ENCODE results near the gene RARG. TPM values are rescaled to one million over a fixed set of nuclear protein-coding genes. Genes with fewer than 3 reads are reported as not detected.

The RARG gene
- total RNA-seq, 1 donor from 2014 or later: 10.1 TPM

DNA sequence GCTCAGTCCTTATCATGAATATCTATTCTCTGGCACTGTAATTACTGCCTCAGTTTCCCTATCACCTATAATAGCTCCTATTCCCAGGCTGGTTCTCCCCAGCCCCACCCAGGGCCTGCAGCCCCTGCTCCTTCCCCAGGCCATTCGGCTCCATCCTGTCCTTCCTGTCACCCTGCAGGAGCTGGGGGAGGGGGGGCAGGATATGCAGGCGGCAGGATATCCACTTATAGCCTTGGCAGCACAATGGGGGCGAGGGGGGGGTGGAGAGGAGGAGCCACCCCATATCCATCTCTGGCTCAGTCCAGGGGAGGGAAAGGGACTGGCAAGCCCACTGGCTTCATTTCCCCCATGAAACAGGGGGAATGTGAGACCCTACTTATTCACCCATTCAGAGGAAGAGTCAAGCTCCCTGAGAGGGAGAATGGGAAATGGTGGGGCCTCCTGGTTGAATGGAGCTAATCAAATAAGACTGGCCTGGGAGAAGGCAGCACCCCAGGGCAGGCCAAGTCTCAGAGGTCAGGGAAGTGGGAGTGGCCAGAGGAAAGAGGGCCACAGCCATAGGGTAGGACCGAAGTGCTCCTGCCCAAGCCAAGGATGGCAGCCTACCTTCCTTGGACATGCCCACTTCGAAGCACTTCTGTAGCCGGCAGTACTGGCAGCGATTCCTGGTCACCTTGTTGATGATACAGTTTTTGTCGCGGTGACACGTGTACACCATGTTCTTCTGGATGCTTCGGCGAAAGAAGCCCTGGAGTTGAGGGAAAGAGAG is 17.1 kb downstream of the RARG start:
- Histone ChIP-seq H4K20me1 (ENCODE audit: insufficient read depth, low read length) (peaks cover 41% of the 10 kb centered on the region), H3K4me2 (ENCODE audit: low read length) (no peak overlapping the region), H3K9ac (ENCODE audit: low read length) (no peak overlapping the region), H3K9me3 (ENCODE audit: insufficient read depth, low read depth, low read length) (no peaks in the 10 kb centered on the region), H3K4me3 (ENCODE audit: insufficient read depth, low read depth, low read length) (no peak overlapping the region), H3K27ac (ENCODE audit: low read depth, low read length) (no peak overlapping the region), H3K79me2 (ENCODE audit: insufficient read depth, low read length) (peaks cover 38% of the 10 kb centered on the region), H3K27me3 (ENCODE audit: insufficient read depth, low read length) (no peaks in the 10 kb centered on the region), H3K4me1 (ENCODE audit: insufficient read depth, low read length) (peaks cover 33% of the 10 kb centered on the region), H3K36me3 (ENCODE audit: insufficient read depth, low read length) (peaks cover 2% of the 10 kb centered on the region), H2AFZ (ENCODE audit: low read depth, low read length) (no peak overlapping the region)
- TF ChIP-seq, protein P1, sequence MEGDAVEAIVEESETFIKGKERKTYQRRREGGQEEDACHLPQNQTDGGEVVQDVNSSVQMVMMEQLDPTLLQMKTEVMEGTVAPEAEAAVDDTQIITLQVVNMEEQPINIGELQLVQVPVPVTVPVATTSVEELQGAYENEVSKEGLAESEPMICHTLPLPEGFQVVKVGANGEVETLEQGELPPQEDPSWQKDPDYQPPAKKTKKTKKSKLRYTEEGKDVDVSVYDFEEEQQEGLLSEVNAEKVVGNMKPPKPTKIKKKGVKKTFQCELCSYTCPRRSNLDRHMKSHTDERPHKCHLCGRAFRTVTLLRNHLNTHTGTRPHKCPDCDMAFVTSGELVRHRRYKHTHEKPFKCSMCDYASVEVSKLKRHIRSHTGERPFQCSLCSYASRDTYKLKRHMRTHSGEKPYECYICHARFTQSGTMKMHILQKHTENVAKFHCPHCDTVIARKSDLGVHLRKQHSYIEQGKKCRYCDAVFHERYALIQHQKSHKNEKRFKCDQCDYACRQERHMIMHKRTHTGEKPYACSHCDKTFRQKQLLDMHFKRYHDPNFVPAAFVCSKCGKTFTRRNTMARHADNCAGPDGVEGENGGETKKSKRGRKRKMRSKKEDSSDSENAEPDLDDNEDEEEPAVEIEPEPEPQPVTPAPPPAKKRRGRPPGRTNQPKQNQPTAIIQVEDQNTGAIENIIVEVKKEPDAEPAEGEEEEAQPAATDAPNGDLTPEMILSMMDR (IDR thresholded peaks at IDR 0.05; ENCODE audit: insufficient read depth, low read depth, low read length): no peak
- no peak for TF ChIP-seq EZH2 (IDR thresholded peaks at IDR 0.05; ENCODE audit: insufficient read depth, low read length)
- FAIRE-seq (no peak), DNase-seq (ENCODE audit: low read depth) (no peak)
- H3K27ac Mint-ChIP-seq (ENCODE audit: unreplicated experiment): no peak overlapping the region
- peaks cover 8% of the 10 kb centered on the region for H3K27me3 Mint-ChIP-seq (ENCODE audit: low read depth, unreplicated experiment)
- H3K36me3 Mint-ChIP-seq (ENCODE audit: low read depth, unreplicated experiment): peaks cover 22% of the 10 kb centered on the region
- H3K4me3 Mint-ChIP-seq (ENCODE audit: unreplicated experiment): no peak overlapping the region
- H3K4me1 Mint-ChIP-seq (ENCODE audit: low read depth, unreplicated experiment): peaks cover 26% of the 10 kb centered on the region
- H3K9me3 Mint-ChIP-seq (ENCODE audit: unreplicated experiment): no peaks in the 10 kb centered on the region

DNA sequence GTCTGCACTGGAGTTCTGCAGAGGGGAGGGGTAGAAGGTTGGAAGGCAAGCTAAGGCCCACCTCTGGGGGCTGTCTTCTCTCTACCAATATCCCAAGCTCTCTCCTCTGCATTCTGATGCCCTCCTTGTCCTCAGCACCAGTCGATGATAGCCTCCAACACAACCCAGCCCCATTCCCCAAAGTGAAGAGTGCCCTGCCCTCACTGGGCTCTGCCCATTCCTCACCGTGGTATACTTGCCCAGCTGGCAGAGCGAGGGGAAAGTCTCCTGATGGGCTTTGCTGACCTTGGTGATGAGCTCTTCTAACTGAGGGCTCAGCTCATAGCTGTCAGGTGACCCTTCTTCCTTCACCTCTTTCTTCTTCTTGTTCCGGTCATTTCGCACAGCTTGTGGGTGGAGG is 17.8 kb downstream of the RARG start:
- H3K36me3 ChIP-seq (ENCODE audit: insufficient read depth, low read length): peaks cover 2% of the 10 kb centered on the region
- FAIRE-seq (no peak), DNase-seq (ENCODE audit: low read depth) (no peak)
- no peak overlapping the region for H3K27ac ChIP-seq (ENCODE audit: low read depth, low read length)
- no peak overlapping the region for H3K27ac Mint-ChIP-seq (ENCODE audit: unreplicated experiment)
- peaks cover 37% of the 10 kb centered on the region for H4K20me1 ChIP-seq (ENCODE audit: insufficient read depth, low read length)
- no peak overlapping the region for H3K4me3 Mint-ChIP-seq (ENCODE audit: unreplicated experiment)
- no peak overlapping the region for H3K4me3 ChIP-seq (ENCODE audit: insufficient read depth, low read depth, low read length)
- no peaks in the 10 kb centered on the region for H3K9me3 Mint-ChIP-seq (ENCODE audit: unreplicated experiment)
- no peak overlapping the region for H2AFZ ChIP-seq (ENCODE audit: low read depth, low read length)
- no peak for TF ChIP-seq EZH2 (IDR thresholded peaks at IDR 0.05; ENCODE audit: insufficient read depth, low read length)
- TF ChIP-seq, protein P1 (IDR thresholded peaks at IDR 0.05; ENCODE audit: insufficient read depth, low read depth, low read length): no peak
- peaks cover 22% of the 10 kb centered on the region for H3K36me3 Mint-ChIP-seq (ENCODE audit: low read depth, unreplicated experiment)
- peaks cover 27% of the 10 kb centered on the region for H3K4me1 Mint-ChIP-seq (ENCODE audit: low read depth, unreplicated experiment)
- H3K27me3 ChIP-seq (ENCODE audit: insufficient read depth, low read length): no peaks in the 10 kb centered on the region
- peaks cover 8% of the 10 kb centered on the region for H3K27me3 Mint-ChIP-seq (ENCODE audit: low read depth, unreplicated experiment)
- H3K79me2 ChIP-seq (ENCODE audit: insufficient read depth, low read length): peaks cover 35% of the 10 kb centered on the region
- H3K4me2 ChIP-seq (ENCODE audit: low read length): no peak overlapping the region
- peaks cover 28% of the 10 kb centered on the region for H3K4me1 ChIP-seq (ENCODE audit: insufficient read depth, low read length)
- H3K9ac ChIP-seq (ENCODE audit: low read length): no peak overlapping the region
- no peaks in the 10 kb centered on the region for H3K9me3 ChIP-seq (ENCODE audit: insufficient read depth, low read depth, low read length)

DNA sequence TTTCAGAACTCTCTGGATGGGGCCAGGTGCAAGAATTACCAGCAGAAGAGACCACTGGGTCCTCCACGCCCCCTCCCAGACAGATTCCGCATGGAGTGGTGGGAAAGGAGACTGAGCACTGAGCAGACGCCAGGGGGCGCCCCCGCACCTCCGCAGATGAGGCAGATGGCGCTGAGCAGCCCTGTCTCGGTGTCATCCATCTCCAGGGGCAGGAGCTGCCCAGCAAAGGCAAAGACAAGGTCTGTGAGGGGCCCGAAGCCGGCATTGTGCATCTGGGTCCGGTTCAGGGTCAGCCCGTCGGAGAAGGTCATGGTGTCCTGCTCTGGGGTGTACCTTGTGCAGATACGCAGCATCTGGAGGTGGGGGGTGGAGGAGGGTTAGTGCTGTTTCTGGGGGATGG is 18.7 kb downstream of the RARG start:
- peaks cover 23% of the 10 kb centered on the region for H3K36me3 Mint-ChIP-seq (ENCODE audit: low read depth, unreplicated experiment)
- Histone ChIP-seq H3K4me2 (ENCODE audit: low read length) (no peak overlapping the region), H4K20me1 (ENCODE audit: insufficient read depth, low read length) (peaks cover 35% of the 10 kb centered on the region), H3K27me3 (ENCODE audit: insufficient read depth, low read length) (no peaks in the 10 kb centered on the region), H3K4me3 (ENCODE audit: insufficient read depth, low read depth, low read length) (no peak overlapping the region), H3K9me3 (ENCODE audit: insufficient read depth, low read depth, low read length) (no peaks in the 10 kb centered on the region), H2AFZ (ENCODE audit: low read depth, low read length) (no peak overlapping the region), H3K27ac (ENCODE audit: low read depth, low read length) (no peak overlapping the region), H3K9ac (ENCODE audit: low read length) (no peak overlapping the region), H3K36me3 (ENCODE audit: insufficient read depth, low read length) (peaks cover 2% of the 10 kb centered on the region), H3K4me1 (ENCODE audit: insufficient read depth, low read length) (peaks cover 24% of the 10 kb centered on the region), H3K79me2 (ENCODE audit: insufficient read depth, low read length) (peaks cover 28% of the 10 kb centered on the region)
- TF ChIP-seq, protein P1 (IDR thresholded peaks at IDR 0.05; ENCODE audit: insufficient read depth, low read depth, low read length): peak; percentile 82
- TF ChIP-seq EZH2 (IDR thresholded peaks at IDR 0.05; ENCODE audit: insufficient read depth, low read length): no peak
- no peaks in the 10 kb centered on the region for H3K9me3 Mint-ChIP-seq (ENCODE audit: unreplicated experiment)
- DNase-seq (ENCODE audit: low read depth) (peak; percentile 27), FAIRE-seq (no peak)
- H3K27ac Mint-ChIP-seq (ENCODE audit: unreplicated experiment): peak overlapping the region; percentile 66
- H3K4me3 Mint-ChIP-seq (ENCODE audit: unreplicated experiment): no peak overlapping the region
- peaks cover 30% of the 10 kb centered on the region for H3K4me1 Mint-ChIP-seq (ENCODE audit: low read depth, unreplicated experiment)
- peaks cover 8% of the 10 kb centered on the region for H3K27me3 Mint-ChIP-seq (ENCODE audit: low read depth, unreplicated experiment)

All from astrocyte (in vitro differentiated cells and primary cell).